WERI-Rb-1 (cell line): ENCODE data around the gene CPNE1.

Experiments used
- DNase-seq: peaks from one replicate; pipeline ENCODE4 v3.0.0-alpha.2; 2020
- H3K27ac ChIP-seq: fragments of 250-450 bp; sonication (Bioruptor Pico); 2 replicates; pipeline ENCODE4 v1.5.1; 2020; ENCODE audit warnings: mild to moderate bottlenecking, moderate library complexity
- H3K27me3 ChIP-seq: fragments of 250-450 bp; sonication (Bioruptor Pico); 2 replicates; pipeline ENCODE4 v1.5.1; 2021; ENCODE audit warnings: mild to moderate bottlenecking, low read depth, moderate library complexity; ENCODE audit not compliant: insufficient read depth, severe bottlenecking
- H3K36me3 ChIP-seq: fragments of 250-450 bp; sonication (Bioruptor Pico); 2 replicates; pipeline ENCODE4 v1.5.1; 2020; ENCODE audit warnings: mild to moderate bottlenecking, moderate library complexity
- H3K4me3 ChIP-seq: 2 replicates; pipeline ENCODE4 v1.5.1; 2011; ENCODE audit warnings: low read depth, mild to moderate bottlenecking, control low read depth, low read length
- H3K9me3 ChIP-seq: fragments of 250-450 bp; sonication (Bioruptor Pico); 2 replicates; pipeline ENCODE4 v1.5.1; 2021; ENCODE audit warnings: mild to moderate bottlenecking, moderate library complexity; ENCODE audit not compliant: severe bottlenecking
- TF ChIP-seq, protein P1 (sequence below): IDR thresholded peaks from 2 replicates; pipeline ENCODE4 v1.5.1; 2011; ENCODE audit warnings: low read depth, mild to moderate bottlenecking, control low read depth, inconsistent platforms, low read length

CPNE1 gene

DNA sequence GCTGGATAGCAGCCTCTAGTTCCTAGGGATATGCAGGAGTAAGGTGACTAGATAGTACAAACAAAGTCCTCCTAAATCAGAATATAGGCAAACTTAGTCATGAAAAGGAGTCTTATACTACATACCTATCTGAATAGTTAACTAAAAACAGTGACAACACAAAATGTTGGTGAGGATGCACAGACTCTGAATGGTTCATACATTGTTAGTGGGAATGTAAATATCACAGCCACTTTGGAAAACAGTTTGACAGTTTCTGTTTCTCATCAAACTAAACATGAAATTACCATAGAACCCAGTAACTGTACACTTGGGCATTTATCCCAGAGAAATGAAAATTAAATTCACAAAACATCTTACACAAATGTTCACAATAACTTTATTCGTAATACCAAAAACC, 17.3 kb upstream of the CPNE1 start:
- TF ChIP-seq, protein P1, sequence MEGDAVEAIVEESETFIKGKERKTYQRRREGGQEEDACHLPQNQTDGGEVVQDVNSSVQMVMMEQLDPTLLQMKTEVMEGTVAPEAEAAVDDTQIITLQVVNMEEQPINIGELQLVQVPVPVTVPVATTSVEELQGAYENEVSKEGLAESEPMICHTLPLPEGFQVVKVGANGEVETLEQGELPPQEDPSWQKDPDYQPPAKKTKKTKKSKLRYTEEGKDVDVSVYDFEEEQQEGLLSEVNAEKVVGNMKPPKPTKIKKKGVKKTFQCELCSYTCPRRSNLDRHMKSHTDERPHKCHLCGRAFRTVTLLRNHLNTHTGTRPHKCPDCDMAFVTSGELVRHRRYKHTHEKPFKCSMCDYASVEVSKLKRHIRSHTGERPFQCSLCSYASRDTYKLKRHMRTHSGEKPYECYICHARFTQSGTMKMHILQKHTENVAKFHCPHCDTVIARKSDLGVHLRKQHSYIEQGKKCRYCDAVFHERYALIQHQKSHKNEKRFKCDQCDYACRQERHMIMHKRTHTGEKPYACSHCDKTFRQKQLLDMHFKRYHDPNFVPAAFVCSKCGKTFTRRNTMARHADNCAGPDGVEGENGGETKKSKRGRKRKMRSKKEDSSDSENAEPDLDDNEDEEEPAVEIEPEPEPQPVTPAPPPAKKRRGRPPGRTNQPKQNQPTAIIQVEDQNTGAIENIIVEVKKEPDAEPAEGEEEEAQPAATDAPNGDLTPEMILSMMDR, result no peak
- no peaks in the 10 kb centered on the region for H3K9me3 ChIP-seq
- peaks cover 6% of the 10 kb centered on the region for H3K36me3 ChIP-seq
- H3K27ac ChIP-seq, result no peak overlapping the region
- H3K27me3 ChIP-seq, result no peaks in the 10 kb centered on the region
- H3K4me3 ChIP-seq, result no peak overlapping the region
- DNase-seq, result no peak

DNA sequence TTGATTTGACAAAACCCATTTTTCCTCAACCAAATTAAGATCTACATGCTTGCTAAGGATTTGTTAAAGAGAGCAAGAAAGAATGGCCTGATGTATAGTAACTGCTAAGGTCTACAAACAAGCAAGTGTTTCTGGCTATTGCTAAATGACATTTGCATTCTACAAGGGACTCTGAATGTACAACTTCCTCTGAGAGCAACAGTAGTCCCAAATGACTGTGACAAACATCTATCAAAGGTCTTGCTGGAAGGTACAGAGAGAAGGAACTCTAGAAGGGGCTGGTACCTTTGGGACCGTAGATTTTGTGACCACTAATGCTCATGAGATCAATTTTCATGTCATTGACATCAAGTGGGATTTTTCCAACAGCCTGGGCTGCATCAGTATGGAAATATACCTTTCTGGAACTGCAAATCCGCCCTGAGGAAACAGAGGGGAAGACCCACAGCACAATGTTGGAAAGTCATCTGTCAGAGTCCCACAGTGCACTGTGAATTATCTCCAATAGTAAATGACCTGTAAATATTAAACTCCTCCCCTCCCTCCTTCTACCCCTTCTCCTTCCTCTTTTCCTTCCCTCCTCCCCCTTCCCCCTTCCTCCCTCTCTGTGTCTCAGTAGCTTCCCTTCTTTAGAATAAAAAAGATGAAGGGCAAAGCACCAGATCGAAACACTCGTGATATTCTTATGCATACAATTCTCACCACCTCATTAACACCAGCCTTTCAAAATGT, 15.9 kb upstream of the CPNE1 start:
- no peaks in the 10 kb centered on the region for H3K27me3 ChIP-seq
- TF ChIP-seq, protein P1, result no peak
- no peaks in the 10 kb centered on the region for H3K9me3 ChIP-seq
- no peak overlapping the region for H3K4me3 ChIP-seq
- DNase-seq, result no peak
- no peak overlapping the region for H3K27ac ChIP-seq
- peaks cover 6% of the 10 kb centered on the region for H3K36me3 ChIP-seq

GRCh38 chr20:35674921-35675320, 10.2 kb upstream of the CPNE1 start:
- H3K27ac ChIP-seq, result no peak overlapping the region
- peaks cover 13% of the 10 kb centered on the region for H3K36me3 ChIP-seq
- no peak for DNase-seq
- no peaks in the 10 kb centered on the region for H3K9me3 ChIP-seq
- H3K4me3 ChIP-seq, result no peak overlapping the region
- H3K27me3 ChIP-seq, result no peaks in the 10 kb centered on the region
- TF ChIP-seq, protein P1, result no peak

GRCh38 chr20:35673884-35674283, 9.2 kb upstream of the CPNE1 start:
- TF ChIP-seq, protein P1, result no peak
- Histone ChIP-seq H3K36me3 (peaks cover 19% of the 10 kb centered on the region), H3K9me3 (no peaks in the 10 kb centered on the region), H3K27ac (no peak overlapping the region), H3K27me3 (no peaks in the 10 kb centered on the region), H3K4me3 (no peak overlapping the region)
- DNase-seq, result no peak

- H3K9me3 ChIP-seq, result no peaks in the 10 kb centered on the region
- H3K36me3 ChIP-seq, result peaks cover 26% of the 10 kb centered on the region
- no peak overlapping the region for H3K4me3 ChIP-seq
- TF ChIP-seq, protein P1, result no peak
- no peak for DNase-seq
- no peak overlapping the region for H3K27ac ChIP-seq
- no peaks in the 10 kb centered on the region for H3K27me3 ChIP-seq
These were observed 5.0 kb upstream of the CPNE1 start for GRCh38 chr20:35669681-35670080.

DNA sequence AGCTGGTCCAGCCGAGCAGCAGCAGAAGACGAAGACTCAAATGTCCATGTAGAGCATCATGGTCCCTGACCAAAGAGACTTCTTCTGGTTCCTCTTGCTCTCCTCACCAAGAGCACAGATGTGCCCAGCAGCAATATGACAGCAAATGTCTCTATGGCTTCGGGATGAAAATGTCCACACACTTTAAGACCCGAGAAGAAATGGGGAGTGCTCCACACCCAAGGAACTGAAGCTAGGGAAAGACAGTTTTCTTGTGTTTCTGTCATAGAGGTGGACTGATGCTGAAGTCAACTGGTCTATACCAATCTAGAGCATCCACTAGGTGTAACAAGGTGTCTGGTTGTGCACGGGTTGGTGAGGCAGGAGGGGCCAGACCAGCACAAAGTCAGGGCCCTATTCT, 4.5 kb upstream of the CPNE1 start:
- Histone ChIP-seq H3K27me3 (no peaks in the 10 kb centered on the region), H3K36me3 (peaks cover 30% of the 10 kb centered on the region), H3K9me3 (no peaks in the 10 kb centered on the region), H3K27ac (no peak overlapping the region), H3K4me3 (no peak overlapping the region)
- TF ChIP-seq, protein P1, result no peak
- DNase-seq, result no peak
